HG02798 (cell line): ENCODE results near the gene MBD3L3.
"Not testable (repeated sequence)": the region's sequence is repeated elsewhere in the genome, so short reads cannot be mapped to it uniquely, and the experiment has no call there.

Experiments
- ATAC-seq: cut with Tn5 transposase; IDR thresholded peaks from one replicate; pipeline ENCODE4 v1.9.1; 2021; ENCODE audit warnings: mild to moderate bottlenecking; ENCODE audit not compliant: unreplicated experiment, poor library complexity

MBD3L3 gene

GRCh38 chr19:7063764-7064418 lies 5.4 kb upstream of the MBD3L3 start:
- no peak for ATAC-seq

DNA sequence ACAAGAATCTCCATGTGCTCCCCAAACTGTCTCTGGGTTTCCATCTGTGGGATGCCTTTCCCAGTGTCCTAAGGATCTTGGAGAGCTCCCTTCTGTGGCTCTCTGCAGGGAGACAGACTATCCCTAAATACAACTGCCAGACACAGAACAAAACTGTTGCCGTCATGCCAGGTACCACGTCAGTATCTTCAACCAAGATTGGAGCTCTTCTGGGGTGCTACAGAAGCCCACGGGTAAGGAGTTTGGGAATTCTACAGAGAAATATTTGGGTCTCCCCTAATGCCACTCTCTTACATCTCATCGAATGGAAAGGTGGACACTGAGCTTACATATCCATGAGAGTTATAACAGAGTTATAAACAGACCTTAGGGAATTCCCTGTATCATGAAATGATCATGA lies 4.9 kb upstream of the MBD3L3 start:
- no peak for ATAC-seq

DNA sequence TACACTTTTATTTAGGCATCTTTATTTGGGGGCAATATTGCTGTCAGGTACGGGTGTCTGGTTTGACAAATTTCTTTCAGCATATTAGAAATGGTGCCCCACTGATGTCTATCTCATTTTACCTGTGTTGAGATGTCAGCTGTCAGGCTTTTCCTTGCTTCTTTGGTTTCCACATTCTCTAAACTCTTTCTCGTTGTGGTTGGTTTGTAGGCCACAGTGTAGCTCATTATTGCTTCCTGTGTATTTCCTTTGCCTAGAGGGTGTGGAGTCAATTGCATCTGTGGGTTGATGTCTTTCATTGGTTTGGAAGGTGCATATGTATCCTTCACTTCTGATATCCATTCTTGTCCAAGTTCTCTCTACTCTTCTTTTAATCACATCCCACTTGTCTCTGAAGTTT lies 1.5 kb upstream of the MBD3L3 start:
- not testable (repeated sequence) for ATAC-seq

DNA sequence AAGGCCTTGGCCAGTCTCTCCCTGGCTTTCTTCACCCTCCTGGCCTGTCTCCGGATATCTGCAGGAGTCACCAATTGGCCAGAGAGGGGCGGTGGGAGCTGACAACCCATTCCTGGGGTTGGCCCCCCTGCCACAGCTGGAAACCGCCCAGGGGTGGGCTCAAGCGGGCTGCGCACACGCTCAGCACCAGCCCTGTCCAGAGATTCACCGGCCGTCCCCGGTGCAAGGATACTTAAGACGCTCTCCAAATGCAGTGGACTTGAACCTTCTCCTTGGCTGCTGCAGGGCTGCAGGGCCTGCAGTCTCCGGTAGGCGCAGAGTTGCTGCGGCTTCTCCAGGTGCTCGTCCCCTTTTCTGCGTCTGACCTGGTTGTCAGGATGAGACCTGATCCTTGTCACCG lies 2.1 kb downstream of the MBD3L3 start:
- not testable (repeated sequence) for ATAC-seq

DNA sequence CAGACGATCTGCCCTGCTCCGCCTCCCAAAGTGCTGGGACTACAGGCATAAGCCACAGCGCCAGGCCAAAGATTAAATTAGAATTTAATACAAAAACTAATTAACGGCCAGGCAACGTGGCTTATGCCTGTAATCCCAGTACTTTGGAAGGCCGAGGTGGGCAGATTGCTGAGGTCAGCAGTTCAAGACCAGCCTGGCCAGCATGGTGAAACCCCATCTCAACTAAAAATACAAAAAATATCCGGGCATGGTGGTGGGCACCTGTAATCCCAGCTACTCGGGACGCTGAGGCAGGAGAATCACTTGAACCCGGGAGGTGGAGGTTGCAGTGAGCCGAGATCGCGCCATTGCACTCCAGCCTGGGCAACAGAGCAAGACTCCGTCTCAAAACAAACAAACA lies 2.8 kb downstream of the MBD3L3 start:
- ATAC-seq: not testable (repeated sequence)

DNA sequence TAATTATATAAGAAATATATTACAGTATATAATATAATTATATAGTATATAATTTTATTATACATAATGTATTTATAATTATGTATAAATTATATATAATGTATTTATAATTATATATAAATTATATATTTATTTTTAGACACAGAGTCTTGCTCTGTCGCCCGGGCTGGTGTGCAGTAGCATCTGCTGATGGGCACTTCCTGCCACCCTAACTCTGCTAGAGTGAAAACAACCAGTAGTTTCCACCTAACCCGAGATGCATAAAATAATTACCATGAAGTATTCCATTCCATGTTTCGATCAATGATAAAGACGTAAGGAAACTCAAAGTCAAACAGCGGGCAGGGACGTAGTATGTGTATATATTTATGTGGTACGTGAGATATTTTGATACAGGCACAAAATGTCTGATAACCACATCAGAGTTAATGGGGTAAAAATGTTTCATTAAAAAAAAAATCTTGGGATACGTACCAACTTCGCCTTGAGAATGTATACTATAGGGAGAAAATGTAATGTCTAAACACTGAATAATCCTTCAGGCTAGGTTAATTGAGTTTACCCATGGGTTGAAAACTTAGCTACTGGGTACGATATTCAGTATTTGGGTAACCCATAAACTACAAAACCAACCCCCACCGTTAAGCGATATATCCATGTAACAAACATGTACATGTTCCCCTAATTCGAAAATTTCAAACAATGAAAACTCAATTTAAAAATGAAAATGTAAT lies 3.7 kb downstream of the MBD3L3 start:
- not testable (repeated sequence) for ATAC-seq

DNA sequence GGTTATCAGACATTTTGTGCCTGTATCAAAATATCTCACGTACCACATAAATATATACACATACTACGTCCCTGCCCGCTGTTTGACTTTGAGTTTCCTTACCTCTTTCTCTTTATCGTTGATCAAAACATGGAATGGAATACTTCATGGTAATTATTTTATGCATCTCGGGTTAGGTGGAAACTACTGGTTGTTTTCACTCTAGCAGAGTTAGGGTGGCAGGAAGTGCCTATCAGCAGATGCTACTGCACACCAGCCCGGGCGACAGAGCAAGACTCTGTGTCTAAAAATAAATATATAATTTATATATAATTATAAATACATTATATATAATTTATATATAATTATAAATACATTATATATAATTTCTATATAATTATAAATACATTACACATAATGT lies 5.6 kb downstream of the MBD3L3 start:
- ATAC-seq: not testable (repeated sequence)

DNA sequence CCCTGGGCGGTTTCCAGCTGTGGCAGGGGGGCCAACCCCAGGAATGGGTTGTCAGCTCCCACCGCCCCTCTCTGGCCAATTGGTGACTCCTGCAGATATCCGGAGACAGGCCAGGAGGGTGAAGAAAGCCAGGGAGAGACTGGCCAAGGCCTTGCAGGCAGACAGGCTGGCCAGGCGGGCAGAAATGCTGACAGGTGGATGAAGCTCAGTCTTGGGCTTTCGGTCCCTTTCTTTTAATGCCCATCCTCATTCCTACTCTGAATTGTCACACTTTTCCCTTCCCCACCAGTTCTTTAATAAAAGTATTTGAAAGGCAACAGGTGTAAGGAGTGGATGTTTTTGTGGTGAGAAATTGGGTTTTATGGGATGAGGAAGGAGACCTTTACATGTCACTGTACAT lies 7.1 kb downstream of the MBD3L3 start:
- ATAC-seq: not testable (repeated sequence)

- not testable (repeated sequence) for ATAC-seq
Measured at GRCh38 chr19:7049021-7049420, 9.5 kb downstream of the MBD3L3 start, which contains the start of gene MBD3L2. TSS of gene MBD3L2 (plus strand) at chr19:7049321. CDS start at chr19:7049374, 53 bp downstream.

- not testable (repeated sequence) for ATAC-seq
Measured at GRCh38 chr19:7041563-7041962, 16.9 kb downstream of the MBD3L3 start.

- ATAC-seq: not testable (repeated sequence)
Measured at GRCh38 chr19:7040079-7040478, 18.4 kb downstream of the MBD3L3 start, which contains the start of gene MBD3L4. TSS of gene MBD3L4 (minus strand) at chr19:7040179. CDS start at chr19:7040144, 35 bp downstream.

DNA sequence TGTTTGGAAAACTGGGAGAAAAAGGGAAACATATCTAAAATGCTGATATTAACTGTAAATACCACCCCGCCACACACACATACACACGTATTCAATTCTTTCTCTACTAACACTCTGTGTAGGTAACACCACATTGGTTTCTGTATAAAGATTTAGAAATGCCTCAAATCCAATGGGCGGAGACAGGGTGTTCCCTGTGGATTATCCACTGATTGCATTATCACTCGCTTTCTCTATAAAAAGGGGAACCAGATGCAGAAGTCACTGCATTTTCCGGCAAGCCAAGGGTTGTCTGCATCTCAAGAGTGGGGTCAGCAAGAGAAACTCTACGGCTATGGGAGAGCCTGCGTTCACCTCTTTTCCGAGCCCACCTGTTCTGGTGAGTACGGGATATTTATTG lies 28.2 kb downstream of the MBD3L3 start, which contains the start of gene MBD3L5:
Gene MBD3L5, plus strand, starts transcription at position 301 of the 400 bp plus-strand sequence. Its CDS starts 34 bp downstream, at position 335.
- ATAC-seq: not testable (repeated sequence)

GRCh38 chr19:7028790-7029189 lies 29.7 kb downstream of the MBD3L3 start:
- ATAC-seq: not testable (repeated sequence)

DNA sequence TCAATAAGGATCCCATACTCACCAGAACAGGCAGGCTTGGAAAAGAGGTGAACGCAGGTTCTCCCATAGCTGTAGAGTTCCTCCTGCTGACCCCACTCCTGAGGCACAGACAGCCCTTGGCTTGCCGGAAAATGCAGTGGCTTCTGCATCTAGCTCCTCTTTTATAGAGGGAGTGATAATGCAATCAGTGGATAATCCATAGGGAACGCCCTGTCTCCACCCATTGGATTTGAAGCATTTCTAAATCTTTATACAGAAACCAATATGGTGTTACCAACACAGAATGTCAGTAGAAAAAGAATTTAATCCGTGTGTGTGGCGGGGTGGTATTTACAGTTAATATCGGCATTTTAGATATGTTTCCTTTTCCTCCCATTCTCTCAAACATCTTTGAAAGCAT lies 37.1 kb downstream of the MBD3L3 start, which contains the start of gene MBD3L2B:
Gene MBD3L2B, minus strand, starts transcription at position 101 of the 400 bp plus-strand sequence. Its CDS starts 34 bp downstream, at position 67.
- not testable (repeated sequence) for ATAC-seq

- no peak for ATAC-seq
Measured at GRCh38 chr19:7018828-7019227, 39.6 kb downstream of the MBD3L3 start.

DNA sequence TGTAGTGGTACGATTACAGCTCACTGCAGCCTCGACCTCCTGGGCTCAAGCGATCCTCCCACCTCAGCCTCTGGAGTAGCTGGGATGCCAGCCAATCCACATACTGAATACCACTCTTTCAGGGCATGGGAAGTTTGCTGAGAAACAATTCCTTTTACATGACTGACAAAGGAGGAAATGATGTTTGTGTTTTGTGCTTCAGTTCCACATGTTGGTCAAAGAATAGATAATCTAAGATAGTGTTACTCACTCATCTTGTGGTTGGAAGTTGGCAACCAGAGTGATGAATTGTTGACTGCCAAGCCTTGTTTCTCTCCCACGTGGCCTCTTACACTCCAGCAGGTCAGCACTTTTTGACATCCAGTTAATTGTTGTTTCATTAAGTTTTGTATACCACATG lies 44.8 kb downstream of the MBD3L3 start:
- ATAC-seq: no peak

DNA sequence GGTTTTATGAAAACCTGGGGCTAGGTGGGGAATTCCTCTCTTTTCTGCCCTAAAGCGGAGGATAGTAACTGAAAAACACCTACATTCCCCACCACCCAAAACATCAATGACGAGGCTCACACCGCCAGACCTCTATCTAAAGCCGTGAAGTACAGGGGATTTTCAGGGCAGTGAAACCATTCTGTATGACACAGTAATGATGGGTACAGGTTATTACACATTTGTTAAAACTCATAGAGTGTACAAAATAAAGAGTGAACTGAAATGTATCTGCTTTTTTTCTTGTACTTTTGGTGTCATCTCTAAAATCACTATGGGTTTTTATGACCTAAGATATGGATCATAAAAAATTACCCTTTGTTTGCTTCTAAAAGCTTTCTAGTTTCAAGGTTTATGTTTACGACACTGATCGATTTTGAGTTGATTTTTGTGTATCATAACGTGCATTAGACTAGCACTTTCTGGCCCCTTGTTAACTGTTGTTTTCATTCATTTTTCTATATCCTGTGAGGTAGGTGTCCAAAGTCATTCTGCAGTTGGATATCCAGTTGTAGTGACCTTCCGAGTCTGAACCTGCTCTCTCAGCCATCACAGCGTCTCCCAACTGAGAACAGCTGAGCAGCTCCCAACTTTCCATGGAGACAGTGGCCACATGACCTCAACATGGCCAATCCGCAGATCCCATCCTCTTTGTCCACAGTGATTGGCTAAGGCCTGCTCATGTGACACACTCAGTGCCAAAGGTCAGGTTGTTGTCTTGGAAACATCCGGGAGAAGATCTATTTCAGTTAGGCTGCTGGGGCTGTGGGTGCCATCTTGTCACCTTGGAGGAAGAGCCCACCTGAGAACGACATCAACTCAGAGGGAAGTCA lies 47.5 kb downstream of the MBD3L3 start:
- ATAC-seq: no peak

DNA sequence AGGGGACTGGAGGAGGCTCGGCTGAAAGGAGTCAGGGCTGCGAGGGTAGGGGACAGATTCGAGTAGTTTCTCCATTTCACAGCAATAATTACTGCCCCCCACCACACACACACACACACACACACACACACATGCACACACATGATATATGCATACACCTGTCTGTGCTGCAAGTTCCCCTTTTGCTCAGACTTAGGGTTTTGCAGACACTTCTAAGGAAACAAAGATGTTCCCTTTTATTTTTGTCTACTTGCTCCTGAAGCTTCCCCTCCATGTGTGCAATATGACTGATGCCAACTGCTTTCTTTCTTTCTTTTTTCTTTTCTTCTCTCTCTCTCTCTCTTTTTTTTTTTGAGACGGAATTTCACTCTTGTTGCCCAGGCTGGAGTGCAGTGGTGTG lies 50.6 kb downstream of the MBD3L3 start:
- no peak for ATAC-seq
